Fibroblast of lung (primary cell): ENCODE data around the gene MS4A4A. TPM values are rescaled to one million over a fixed set of nuclear protein-coding genes. Genes with fewer than 3 reads are reported as not detected.

Experiments
- DNase-seq, 2 donors: peaks; one replicate each; pipeline versions ENCODE4 v3.0.0 to v3.0.0-alpha.2; 2010; ENCODE audit warnings: low read depth in 2 of 2
- H2AFZ ChIP-seq: 2 replicates; pipeline ENCODE4 v1.5.1; 2012; ENCODE audit warnings: low read length, control low read depth, inconsistent platforms
- H3K27ac ChIP-seq: 2 replicates; pipeline ENCODE4 v1.5.1; 2011; ENCODE audit warnings: low read length, control low read depth; ENCODE audit not compliant: insufficient read depth
- H3K27me3 ChIP-seq: 2 replicates; pipeline ENCODE4 v1.5.1; 2011; ENCODE audit warnings: mild to moderate bottlenecking, low read length; ENCODE audit not compliant: control insufficient read depth, insufficient read depth
- H3K36me3 ChIP-seq: 2 replicates; pipeline ENCODE4 v1.5.1; 2011; ENCODE audit warnings: low read length; ENCODE audit not compliant: control insufficient read depth, insufficient read depth
- H3K4me1 ChIP-seq: 2 replicates; pipeline ENCODE4 v1.5.1; 2011; ENCODE audit warnings: low read length; ENCODE audit not compliant: control insufficient read depth, insufficient read depth; ENCODE audit errors: extremely low read depth
- H3K4me2 ChIP-seq: 2 replicates; pipeline ENCODE4 v1.5.1; 2011; ENCODE audit warnings: low read length, control low read depth; ENCODE audit not compliant: insufficient read depth; ENCODE audit errors: extremely low read depth
- H3K4me3 ChIP-seq, 4 experiments: fragments of 200-600 bp in 1 of 4; sonication (generic) in 1 of 4; replicated peaks in 1 of 4; 2 replicates each; pipeline ENCODE4 v1.5.1; 2011 to 2016; ENCODE audit warnings: low read length in 4 of 4, low read depth in 3 of 4, mild to moderate bottlenecking in 3 of 4, control low read depth in 2 of 4, inconsistent platforms in 1 of 4, mixed read lengths in 1 of 4; ENCODE audit not compliant: insufficient read depth in 1 of 4; ENCODE audit errors: control extremely low read depth in 1 of 4
- H3K79me2 ChIP-seq: 2 replicates; pipeline ENCODE4 v1.5.1; 2012; ENCODE audit warnings: mild to moderate bottlenecking, low read length, inconsistent platforms; ENCODE audit not compliant: control insufficient read depth, insufficient read depth
- H3K9ac ChIP-seq: 2 replicates; pipeline ENCODE4 v1.5.1; 2011; ENCODE audit warnings: mild to moderate bottlenecking, low read length, control low read depth; ENCODE audit not compliant: insufficient read depth
- H3K9me3 ChIP-seq: 2 replicates; pipeline ENCODE4 v1.5.1; 2012; ENCODE audit warnings: low read depth, low read length; ENCODE audit not compliant: control insufficient read depth, insufficient read depth
- H4K20me1 ChIP-seq: 2 replicates; pipeline ENCODE4 v1.5.1; 2011; ENCODE audit warnings: low read length; ENCODE audit not compliant: control insufficient read depth, insufficient read depth; ENCODE audit errors: extremely low read depth
- EZH2 ChIP-seq: IDR thresholded peaks from 2 replicates; pipeline ENCODE4 v1.5.1; 2012; ENCODE audit warnings: low read length, control low read depth, mild to moderate bottlenecking; ENCODE audit errors: missing control alignments
- polyA plus RNA-seq, 2 donors: library from polyadenylated mRNA; depleted of rRNA in 1 of 2; stranded (reverse) in 1 of 2; unstranded in 1 of 2; fragments of >200 nt; gene quantifications; 2 replicates each; pipeline ENCODE4 v1.2.1, GENCODE V29; 2011 to 2012; ENCODE audit warnings: missing spikeins in 1 of 2
- total RNA-seq: library from RNA; depleted of rRNA; stranded (reverse); fragments of >200 nt; gene quantifications from 2 replicates; pipeline ENCODE4 v1.2.1, GENCODE V29; 2014
- TF ChIP-seq, protein P1 (sequence below), 2 donors: IDR thresholded peaks in 1 of 2; conservative IDR thresholded peaks in 1 of 2; 1 replicate in 1 of 2; 2 replicates in 1 of 2; pipeline ENCODE4 v1.5.1; 2011 to 2012; ENCODE audit warnings: low read length in 2 of 2, control low read depth in 1 of 2, inconsistent platforms in 1 of 2, low read depth in 1 of 2, mild to moderate bottlenecking in 1 of 2

Gene MS4A4A
- total and polyA plus RNA-seq, 2 donors (not counting 1 experiment from before 2014, with no cell fraction given): not detected

DNA sequence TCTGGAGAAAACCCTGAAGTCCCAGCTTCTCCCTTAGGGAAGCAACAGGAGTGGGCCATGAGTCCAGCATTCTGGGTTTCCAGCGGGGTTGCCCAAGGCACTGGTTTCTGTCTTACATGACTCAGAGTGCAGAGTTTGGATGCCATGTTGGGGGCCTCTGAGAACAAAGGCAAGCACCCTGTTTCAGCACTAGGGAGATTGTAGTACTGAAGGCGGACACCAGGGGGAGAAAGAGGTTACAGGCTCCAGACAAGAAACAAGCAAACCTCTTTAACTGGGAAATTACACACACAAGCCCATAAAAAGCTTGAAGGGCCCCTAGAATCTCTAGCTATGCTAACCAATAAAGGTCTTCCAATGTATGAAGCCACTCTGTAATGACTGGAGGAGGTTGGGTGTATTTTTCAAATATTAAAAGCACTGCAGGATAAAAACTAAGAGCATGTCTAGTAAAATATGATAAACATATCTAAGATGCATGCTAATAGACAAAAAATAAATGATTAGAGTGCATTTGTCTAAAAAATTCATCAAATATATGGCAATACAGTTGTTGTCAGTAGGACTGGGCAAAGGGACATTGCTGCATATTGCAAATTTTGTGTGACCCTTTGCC, 53.6 kb downstream of the MS4A4A start:
- no peak overlapping the region for H2AFZ ChIP-seq

DNA sequence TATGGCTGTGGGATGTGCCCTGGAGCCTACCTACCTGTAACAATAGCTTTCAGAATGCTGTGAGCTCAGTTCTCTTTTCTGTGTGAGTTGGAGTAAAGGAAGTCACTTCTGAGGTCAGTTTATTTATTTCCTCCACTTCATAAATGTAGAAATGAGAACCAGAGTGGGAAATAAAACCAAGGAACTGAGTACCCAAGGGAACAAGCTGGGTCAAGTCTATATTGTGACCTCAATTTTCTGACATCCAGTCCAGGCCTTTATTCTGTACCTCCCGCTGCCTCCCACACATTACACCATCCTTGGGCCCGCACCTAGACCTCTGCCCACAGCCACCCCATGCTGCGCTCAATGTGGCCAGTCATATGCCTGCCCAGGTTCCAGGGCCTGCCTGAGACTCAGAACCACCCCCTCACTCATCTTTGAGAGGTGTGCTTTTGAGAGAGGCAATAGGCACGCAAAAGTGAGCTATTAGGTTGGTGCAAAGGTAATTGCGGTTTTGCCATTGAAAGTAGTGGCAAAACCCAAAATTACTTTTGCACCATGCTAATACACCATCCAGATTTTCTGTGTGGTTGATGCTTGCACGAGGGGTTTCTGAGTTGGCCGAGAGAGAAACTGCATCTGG, 56.4 kb downstream of the MS4A4A start:
- no peaks in the 10 kb centered on the region for H3K4me1 ChIP-seq
- H3K27me3 ChIP-seq: no peaks in the 10 kb centered on the region
- no peak overlapping the region for H3K9ac ChIP-seq
- no peaks in the 10 kb centered on the region for H3K79me2 ChIP-seq
- H4K20me1 ChIP-seq: no peaks in the 10 kb centered on the region
- no peak overlapping the region for H2AFZ ChIP-seq
- TF ChIP-seq EZH2: no peak
- TF ChIP-seq, protein P1, sequence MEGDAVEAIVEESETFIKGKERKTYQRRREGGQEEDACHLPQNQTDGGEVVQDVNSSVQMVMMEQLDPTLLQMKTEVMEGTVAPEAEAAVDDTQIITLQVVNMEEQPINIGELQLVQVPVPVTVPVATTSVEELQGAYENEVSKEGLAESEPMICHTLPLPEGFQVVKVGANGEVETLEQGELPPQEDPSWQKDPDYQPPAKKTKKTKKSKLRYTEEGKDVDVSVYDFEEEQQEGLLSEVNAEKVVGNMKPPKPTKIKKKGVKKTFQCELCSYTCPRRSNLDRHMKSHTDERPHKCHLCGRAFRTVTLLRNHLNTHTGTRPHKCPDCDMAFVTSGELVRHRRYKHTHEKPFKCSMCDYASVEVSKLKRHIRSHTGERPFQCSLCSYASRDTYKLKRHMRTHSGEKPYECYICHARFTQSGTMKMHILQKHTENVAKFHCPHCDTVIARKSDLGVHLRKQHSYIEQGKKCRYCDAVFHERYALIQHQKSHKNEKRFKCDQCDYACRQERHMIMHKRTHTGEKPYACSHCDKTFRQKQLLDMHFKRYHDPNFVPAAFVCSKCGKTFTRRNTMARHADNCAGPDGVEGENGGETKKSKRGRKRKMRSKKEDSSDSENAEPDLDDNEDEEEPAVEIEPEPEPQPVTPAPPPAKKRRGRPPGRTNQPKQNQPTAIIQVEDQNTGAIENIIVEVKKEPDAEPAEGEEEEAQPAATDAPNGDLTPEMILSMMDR (conservative IDR thresholded peaks at IDR 0.05 in 1 of 2, IDR thresholded peaks at IDR 0.05 in 1 of 2; ENCODE audit: low read depth in 1 of 2, low read length in 2 of 2): no peak
- H3K4me3 ChIP-seq: no peak overlapping the region
- DNase-seq: no peak
- no peak overlapping the region for H3K27ac ChIP-seq
- H3K4me2 ChIP-seq: no peak overlapping the region
- H3K9me3 ChIP-seq: no peaks in the 10 kb centered on the region
- no peaks in the 10 kb centered on the region for H3K36me3 ChIP-seq

More for the DNA sequence above, 53.6 kb downstream of the MS4A4A start:
- Histone ChIP-seq H3K27ac (no peak overlapping the region), H3K27me3 (no peaks in the 10 kb centered on the region), H3K4me3 (no peak overlapping the region), H3K4me1 (no peaks in the 10 kb centered on the region), H4K20me1 (no peaks in the 10 kb centered on the region), H3K79me2 (no peaks in the 10 kb centered on the region), H3K36me3 (no peaks in the 10 kb centered on the region), H3K9me3 (no peaks in the 10 kb centered on the region), H3K4me2 (no peak overlapping the region), H3K9ac (no peak overlapping the region)
- TF ChIP-seq, protein P1 (conservative IDR thresholded peaks at IDR 0.05 in 1 of 2, IDR thresholded peaks at IDR 0.05 in 1 of 2; ENCODE audit: low read depth in 1 of 2, low read length in 2 of 2): peak; percentile 53 to 63
- TF ChIP-seq EZH2: no peak
- peak; percentile 3 to 8 for DNase-seq

DNA sequence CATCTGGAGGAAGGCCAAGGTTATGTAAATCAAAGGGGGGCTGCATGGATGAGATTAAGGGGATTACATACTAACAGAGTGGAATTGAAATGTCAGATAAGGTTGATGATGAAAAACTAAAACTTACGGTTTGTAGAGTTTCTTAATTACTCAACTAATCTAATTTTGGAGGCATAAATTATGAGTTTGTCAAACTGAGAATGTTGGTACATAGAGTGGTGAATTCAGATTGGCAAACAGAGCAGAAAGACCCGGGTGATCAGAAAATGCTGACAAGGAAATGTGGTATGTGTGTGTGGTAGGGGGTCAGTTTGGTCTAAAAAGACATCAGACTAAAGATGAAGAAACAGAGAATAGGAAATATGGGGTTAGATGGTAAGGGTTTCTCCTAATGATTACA, 57.6 kb downstream of the MS4A4A start:
- H3K79me2 ChIP-seq: no peaks in the 10 kb centered on the region
- TF ChIP-seq, protein P1 (conservative IDR thresholded peaks at IDR 0.05 in 1 of 2, IDR thresholded peaks at IDR 0.05 in 1 of 2; ENCODE audit: low read depth in 1 of 2, low read length in 2 of 2): no peak
- no peak for TF ChIP-seq EZH2
- no peak for DNase-seq
- no peak overlapping the region for H3K9ac ChIP-seq
- H3K9me3 ChIP-seq: no peaks in the 10 kb centered on the region
- no peak overlapping the region for H3K4me3 ChIP-seq
- H3K27ac ChIP-seq: no peak overlapping the region
- H3K4me1 ChIP-seq: no peaks in the 10 kb centered on the region
- no peaks in the 10 kb centered on the region for H3K27me3 ChIP-seq
- H3K4me2 ChIP-seq: no peak overlapping the region
- no peaks in the 10 kb centered on the region for H3K36me3 ChIP-seq
- H4K20me1 ChIP-seq: no peaks in the 10 kb centered on the region
- H2AFZ ChIP-seq: no peak overlapping the region
